Measurements from ENCODE around the gene GMPS. TPM values are rescaled to one million over a fixed set of nuclear protein-coding genes. Genes with fewer than 3 reads are reported as not detected.

GMPS gene
- total RNA-seq: 31.1 and 85.4 TPM in 2 replicates

DNA sequence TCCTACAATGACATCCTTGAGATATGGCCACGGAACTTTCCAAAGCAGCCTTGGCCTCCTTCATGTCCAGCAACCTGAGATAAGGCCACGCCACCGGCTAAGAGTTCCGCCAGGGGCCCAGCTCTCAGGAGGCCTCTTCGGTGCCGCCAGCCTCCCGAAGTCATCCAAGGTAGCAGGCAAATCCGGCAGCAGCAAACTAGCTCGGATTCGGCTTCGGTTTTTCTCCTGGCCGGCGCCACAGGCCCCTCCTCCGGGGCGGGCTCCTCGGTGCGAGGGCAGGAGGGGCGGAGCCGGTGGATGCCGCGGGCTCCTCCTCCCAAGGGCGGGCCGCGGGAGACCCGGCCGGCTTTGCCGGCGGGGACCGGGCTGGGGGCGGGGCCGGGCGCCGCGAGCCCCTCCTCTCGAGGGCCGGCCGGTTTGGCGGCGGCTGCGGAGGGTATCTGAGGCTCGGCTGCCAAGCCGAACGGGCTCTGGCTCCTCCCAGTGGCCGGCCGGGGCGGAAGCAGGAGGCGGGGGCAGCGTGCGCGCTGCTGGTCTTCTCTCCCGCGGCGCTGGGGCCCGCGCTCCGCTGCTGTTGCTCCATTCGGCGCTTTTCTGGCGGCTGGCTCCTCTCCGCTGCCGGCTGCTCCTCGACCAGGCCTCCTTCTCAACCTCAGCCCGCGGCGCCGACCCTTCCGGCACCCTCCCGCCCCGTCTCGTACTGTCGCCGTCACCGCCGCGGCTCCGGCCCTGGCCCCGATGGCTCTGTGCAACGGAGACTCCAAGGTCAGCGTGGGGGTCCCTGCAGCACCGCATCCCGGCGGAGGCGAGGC, at the start of gene GMPS:
Gene GMPS (plus strand): TSS at position 518 of the 812 bp plus-strand sequence. CDS start 221 bp downstream, at position 739.

GRCh38 chr3:155854141-155854940, 16.1 kb upstream of the GMPS start, which contains the start of gene SLC33A1:
Gene SLC33A1 (minus strand): TSS chr3:155854427. CDS start chr3:155853997, 430 bp downstream.

Other genes starting within 250 kb of the GMPS start
- under 0.01 and 0.17 TPM in 2 replicates for gene PLCH1, start 125.6 kb upstream of the GMPS start, total RNA-seq
- gene C3orf33, start 64.4 kb upstream of the GMPS start, total RNA-seq: 1.3 and 4.1 TPM in 2 replicates
- 30.8 and 39.7 TPM in 2 replicates for gene SLC33A1, start 16.2 kb upstream of the GMPS start, total RNA-seq
- under 0.01 and 2.8 TPM in 2 replicates for gene KCNAB1, start 249.9 kb downstream of the GMPS start, total RNA-seq

Measured in smooth muscle cell of trachea (primary cell).